DOHH2 (cell line): ENCODE measurements around the gene RGS7BP.

Experiments used
- H3F3A ChIP-seq: fragments of 200-600 bp; sonication (generic), shearing (Covaris generic); 2 replicates; pipeline ENCODE4 v1.6.0; 2016; ENCODE audit warnings: antibody characterized with exemption, mild to moderate bottlenecking; ENCODE audit not compliant: control insufficient read depth, insufficient read depth
- H3K27ac ChIP-seq: fragments of 200-600 bp; sonication (generic); 2 replicates; pipeline ENCODE4 v1.5.1; 2014; ENCODE audit warnings: low read depth, mild to moderate bottlenecking, low read length, moderate library complexity
- H3K27me3 ChIP-seq: fragments of 200-600 bp; sonication (generic); 2 replicates; pipeline ENCODE4 v1.6.1; 2014; ENCODE audit warnings: mild to moderate bottlenecking, low read length, mixed read lengths; ENCODE audit not compliant: control insufficient read depth
- H3K36me3 ChIP-seq: fragments of 200-600 bp; sonication (generic); 2 replicates; pipeline ENCODE4 v1.6.1; 2014; ENCODE audit warnings: mild to moderate bottlenecking, low read length, moderate library complexity, mixed read lengths; ENCODE audit not compliant: control insufficient read depth
- H3K4me1 ChIP-seq: fragments of 200-600 bp; sonication (generic); 2 replicates; pipeline ENCODE4 v1.6.1; 2014; ENCODE audit warnings: mild to moderate bottlenecking, low read length, mixed read lengths; ENCODE audit not compliant: control insufficient read depth
- H3K4me2 ChIP-seq: fragments of 200-600 bp; sonication (generic); 2 replicates; pipeline ENCODE4 v1.6.0; 2014; ENCODE audit warnings: mild to moderate bottlenecking, low read length, moderate library complexity
- H3K4me3 ChIP-seq: fragments of 200-600 bp; sonication (generic); 2 replicates; pipeline ENCODE4 v1.5.1; 2014; ENCODE audit warnings: mild to moderate bottlenecking, low read length, mixed read lengths
- H3K79me2 ChIP-seq: fragments of 200-600 bp; sonication (generic); 2 replicates; pipeline ENCODE4 v1.6.1; 2014; ENCODE audit warnings: mild to moderate bottlenecking, low read length, mixed read lengths; ENCODE audit not compliant: control insufficient read depth
- H3K9me2 ChIP-seq: fragments of 200-600 bp; sonication (generic); replicated peaks from 2 replicates; pipeline ENCODE4 v1.6.1; 2014; ENCODE audit warnings: mild to moderate bottlenecking, low read length, mixed read lengths; ENCODE audit not compliant: control insufficient read depth
- H3K9me3 ChIP-seq: fragments of 200-600 bp; sonication (generic); 2 replicates; pipeline ENCODE4 v1.6.1; 2014; ENCODE audit warnings: antibody characterized with exemption, low read length, mixed read lengths; ENCODE audit not compliant: control insufficient read depth, insufficient read depth
- H4K20me1 ChIP-seq: fragments of 200-600 bp; sonication (generic); 2 replicates; pipeline ENCODE4 v1.6.0; 2014; ENCODE audit warnings: low read depth, mild to moderate bottlenecking, antibody characterized with exemption, low read length, moderate library complexity; ENCODE audit not compliant: control insufficient read depth, insufficient read depth
- EZH2phosphoT487 ChIP-seq: fragments of 200-600 bp; sonication (generic); IDR thresholded peaks from 2 replicates; pipeline ENCODE4 v1.6.1; 2017; ENCODE audit warnings: borderline replicate concordance, mild to moderate bottlenecking, antibody characterized with exemption, low read length, moderate library complexity, mixed read lengths
- TF ChIP-seq, protein P1 (sequence below): fragments of 200-600 bp; sonication (generic); IDR thresholded peaks from one replicate; pipeline ENCODE4 v1.5.1; 2014; ENCODE audit warnings: antibody characterized with exemption, mild to moderate bottlenecking, low read depth, low read length; ENCODE audit not compliant: poor library complexity, severe bottlenecking

Gene RGS7BP

DNA sequence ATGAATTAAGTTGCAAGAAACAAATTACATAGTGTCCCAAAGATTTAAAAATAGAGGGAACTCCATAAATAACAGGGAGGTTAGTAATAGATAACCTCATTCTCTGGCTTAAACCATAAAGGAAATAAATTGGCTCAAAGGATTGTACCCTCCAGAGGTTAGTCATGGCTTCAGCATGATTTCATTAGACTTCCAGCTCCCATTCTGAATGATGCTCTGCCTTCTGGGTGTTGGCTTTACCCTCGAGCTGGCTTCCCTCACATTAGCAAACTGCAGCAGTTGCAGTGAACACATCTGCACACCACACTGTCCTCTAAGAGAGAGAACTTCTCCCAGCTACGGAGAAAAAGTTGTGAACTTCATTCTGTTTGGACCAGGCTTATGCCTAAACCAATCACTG, 70.4 kb downstream of the RGS7BP start:
- no peaks in the 10 kb centered on the region for H4K20me1 ChIP-seq
- no peaks in the 10 kb centered on the region for H3F3A ChIP-seq
- no peak overlapping the region for H3K4me2 ChIP-seq
- TF ChIP-seq EZH2phosphoT487, result no peak
- TF ChIP-seq, protein P1, sequence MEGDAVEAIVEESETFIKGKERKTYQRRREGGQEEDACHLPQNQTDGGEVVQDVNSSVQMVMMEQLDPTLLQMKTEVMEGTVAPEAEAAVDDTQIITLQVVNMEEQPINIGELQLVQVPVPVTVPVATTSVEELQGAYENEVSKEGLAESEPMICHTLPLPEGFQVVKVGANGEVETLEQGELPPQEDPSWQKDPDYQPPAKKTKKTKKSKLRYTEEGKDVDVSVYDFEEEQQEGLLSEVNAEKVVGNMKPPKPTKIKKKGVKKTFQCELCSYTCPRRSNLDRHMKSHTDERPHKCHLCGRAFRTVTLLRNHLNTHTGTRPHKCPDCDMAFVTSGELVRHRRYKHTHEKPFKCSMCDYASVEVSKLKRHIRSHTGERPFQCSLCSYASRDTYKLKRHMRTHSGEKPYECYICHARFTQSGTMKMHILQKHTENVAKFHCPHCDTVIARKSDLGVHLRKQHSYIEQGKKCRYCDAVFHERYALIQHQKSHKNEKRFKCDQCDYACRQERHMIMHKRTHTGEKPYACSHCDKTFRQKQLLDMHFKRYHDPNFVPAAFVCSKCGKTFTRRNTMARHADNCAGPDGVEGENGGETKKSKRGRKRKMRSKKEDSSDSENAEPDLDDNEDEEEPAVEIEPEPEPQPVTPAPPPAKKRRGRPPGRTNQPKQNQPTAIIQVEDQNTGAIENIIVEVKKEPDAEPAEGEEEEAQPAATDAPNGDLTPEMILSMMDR, result no peak
- H3K9me3 ChIP-seq, result no peaks in the 10 kb centered on the region
- H3K9me2 ChIP-seq, result no peaks in the 10 kb centered on the region
- no peaks in the 10 kb centered on the region for H3K36me3 ChIP-seq
- no peak overlapping the region for H3K27ac ChIP-seq
- H3K79me2 ChIP-seq, result no peaks in the 10 kb centered on the region
- no peak overlapping the region for H3K4me3 ChIP-seq
- no peaks in the 10 kb centered on the region for H3K27me3 ChIP-seq
- no peaks in the 10 kb centered on the region for H3K4me1 ChIP-seq

DNA sequence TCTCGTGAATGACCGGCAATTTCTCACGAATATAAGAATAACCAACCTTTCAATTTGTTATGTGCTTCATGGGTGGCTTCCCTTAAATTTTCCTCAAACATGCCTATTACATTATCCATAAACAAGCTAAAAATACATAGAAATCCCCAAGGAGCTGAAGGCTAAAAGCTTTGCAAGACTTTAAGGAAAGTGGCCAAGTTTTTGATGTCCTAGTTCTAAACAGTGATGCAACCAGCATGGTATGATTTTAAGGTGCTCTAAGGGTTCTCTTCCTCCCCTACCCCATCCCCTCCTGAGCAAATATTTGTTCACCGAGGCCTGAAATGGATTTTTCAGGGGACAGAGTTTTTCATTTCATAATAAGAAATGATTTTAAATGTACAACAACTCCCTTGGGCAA, 79.8 kb downstream of the RGS7BP start:
- Histone ChIP-seq H3K27ac (no peak overlapping the region), H3K4me1 (no peaks in the 10 kb centered on the region), H3K36me3 (no peaks in the 10 kb centered on the region), H3K27me3 (no peaks in the 10 kb centered on the region), H3F3A (no peaks in the 10 kb centered on the region), H4K20me1 (no peaks in the 10 kb centered on the region), H3K9me2 (no peaks in the 10 kb centered on the region), H3K9me3 (no peaks in the 10 kb centered on the region), H3K4me2 (no peak overlapping the region), H3K79me2 (no peaks in the 10 kb centered on the region), H3K4me3 (no peak overlapping the region)
- TF ChIP-seq, protein P1, result no peak
- no peak for TF ChIP-seq EZH2phosphoT487

- H3K4me3 ChIP-seq, result no peak overlapping the region
- no peaks in the 10 kb centered on the region for H3K79me2 ChIP-seq
- H3K36me3 ChIP-seq, result no peaks in the 10 kb centered on the region
- H3K27me3 ChIP-seq, result no peaks in the 10 kb centered on the region
- H4K20me1 ChIP-seq, result no peaks in the 10 kb centered on the region
- no peak overlapping the region for H3K4me2 ChIP-seq
- no peaks in the 10 kb centered on the region for H3K4me1 ChIP-seq
- no peaks in the 10 kb centered on the region for H3K9me2 ChIP-seq
- no peaks in the 10 kb centered on the region for H3F3A ChIP-seq
- no peaks in the 10 kb centered on the region for H3K9me3 ChIP-seq
- TF ChIP-seq, protein P1, result no peak
- TF ChIP-seq EZH2phosphoT487, result no peak
- H3K27ac ChIP-seq, result no peak overlapping the region
Observed at GRCh38 chr5:64587370-64587769, 81.6 kb downstream of the RGS7BP start.

DNA sequence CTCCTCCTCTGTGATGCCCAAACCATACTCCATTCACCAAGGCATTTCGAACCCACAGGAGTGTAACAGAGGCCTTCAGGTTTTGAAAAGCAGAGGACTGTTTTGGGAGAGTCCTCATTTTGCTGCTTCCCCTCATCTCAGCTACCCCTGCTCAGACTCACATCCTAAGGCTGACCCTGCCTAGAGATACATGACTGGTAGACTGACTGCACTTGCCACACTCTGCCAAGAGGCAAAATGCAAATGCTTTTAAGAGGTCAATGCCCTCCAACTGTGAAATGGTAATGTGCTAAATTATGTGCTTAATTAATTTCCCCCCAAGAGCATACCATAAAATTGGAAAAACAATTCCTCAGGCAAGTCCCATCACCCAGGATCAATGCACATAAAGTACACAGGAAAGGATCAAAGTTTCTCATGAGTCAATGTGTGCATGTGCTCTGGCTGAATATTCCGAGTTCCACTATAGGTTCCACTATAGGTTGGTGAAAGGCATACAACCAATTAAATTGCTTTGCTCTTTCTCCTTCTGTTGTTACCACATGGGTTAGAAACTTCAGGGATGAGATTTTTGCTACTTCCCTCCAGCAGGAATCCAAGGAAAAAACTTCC, 87.0 kb downstream of the RGS7BP start:
- TF ChIP-seq, protein P1, result no peak
- no peak for TF ChIP-seq EZH2phosphoT487

More for the DNA sequence above, 87.0 kb downstream of the RGS7BP start:
- Histone ChIP-seq H3K79me2 (no peaks in the 10 kb centered on the region), H3K4me3 (no peak overlapping the region), H4K20me1 (no peaks in the 10 kb centered on the region), H3F3A (no peaks in the 10 kb centered on the region), H3K4me1 (no peaks in the 10 kb centered on the region), H3K4me2 (no peak overlapping the region), H3K27ac (no peak overlapping the region), H3K9me3 (no peaks in the 10 kb centered on the region), H3K27me3 (no peaks in the 10 kb centered on the region), H3K9me2 (no peaks in the 10 kb centered on the region), H3K36me3 (no peaks in the 10 kb centered on the region)
